ENCODE data around the gene PHF23.

PHF23 gene

GRCh38 chr17:7203391-7203790 lies 35.9 kb downstream of the PHF23 start:
- DNase-seq (ENCODE audit: low spot score) = no peak

GRCh38 chr17:7196651-7197401 lies 42.4 kb downstream of the PHF23 start:
- DNase-seq (ENCODE audit: low spot score) = no peak

GRCh38 chr17:7195971-7196370 lies 43.3 kb downstream of the PHF23 start:
- DNase-seq (ENCODE audit: low spot score) = no peak

DNA sequence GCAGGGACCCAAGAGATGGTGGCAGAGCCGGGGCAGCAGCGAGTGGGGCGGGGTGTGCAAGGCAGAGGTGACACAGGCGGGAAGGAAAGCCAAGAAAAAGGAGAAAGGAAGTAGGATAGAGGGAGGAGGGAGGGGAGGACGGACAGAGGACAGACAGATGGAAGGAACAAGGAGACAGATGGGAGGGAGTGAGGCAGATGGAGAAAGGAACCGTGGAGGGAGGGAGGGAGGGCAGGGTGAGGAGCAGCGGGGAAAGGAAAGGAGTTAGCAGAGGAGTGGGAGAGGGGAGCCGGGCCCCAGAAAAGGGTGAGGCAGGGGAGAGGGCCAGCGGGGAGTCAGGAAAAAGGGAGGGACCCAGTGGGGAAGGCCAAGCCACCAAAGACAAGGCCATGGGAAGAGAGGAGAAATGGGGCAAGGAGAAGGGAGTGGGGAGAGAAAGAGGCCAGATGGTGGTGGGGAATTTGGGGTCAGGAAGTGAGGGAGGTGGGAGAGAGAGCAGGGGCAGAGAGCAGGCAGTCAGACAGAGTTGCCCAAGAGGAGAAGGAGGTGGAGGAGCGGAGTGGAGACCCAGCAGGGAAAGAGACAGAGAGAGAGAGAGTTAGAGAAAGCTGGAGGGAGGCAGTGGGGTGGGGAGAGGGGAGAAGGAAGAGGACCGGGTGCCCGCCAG lies 46.9 kb downstream of the PHF23 start:
- DNase-seq (ENCODE audit: low spot score) = no peak

GRCh38 chr17:7191571-7192270 lies 47.5 kb downstream of the PHF23 start:
- DNase-seq (ENCODE audit: low spot score) = no peak

- no peak for DNase-seq (ENCODE audit: low spot score)
Measured at GRCh38 chr17:7191069-7191468, 48.2 kb downstream of the PHF23 start.

DNA sequence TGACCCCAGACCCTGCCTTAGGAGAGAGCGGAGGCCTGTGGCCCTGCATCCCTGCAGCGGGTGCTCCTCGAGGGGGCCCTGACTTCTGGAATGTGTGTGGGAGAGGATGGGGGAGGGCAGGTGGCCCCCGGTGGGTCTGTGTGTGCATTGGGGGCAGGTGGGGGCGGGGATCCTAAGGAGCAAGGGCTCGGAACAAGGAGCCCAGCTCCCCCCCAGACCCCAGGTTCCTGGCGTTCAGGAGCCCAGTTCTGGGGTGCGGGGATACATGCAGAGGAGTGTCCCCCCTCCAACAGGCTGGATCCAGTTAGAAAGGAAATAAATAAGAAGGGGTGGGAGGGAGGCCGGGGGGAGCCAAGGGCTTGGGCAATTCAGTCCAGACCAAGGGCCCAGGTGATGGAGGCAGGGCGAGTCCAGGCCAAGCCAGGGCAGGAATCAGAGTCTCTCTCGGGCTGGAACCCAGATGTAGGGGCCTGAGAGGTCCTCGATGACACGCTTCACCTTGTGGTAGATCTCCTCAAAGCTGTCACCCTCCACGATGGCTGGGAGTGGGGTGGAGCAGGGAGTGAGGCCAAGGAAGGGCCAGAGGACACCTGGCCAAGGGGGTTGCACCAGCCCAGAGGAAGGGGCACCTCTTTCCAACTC lies 48.9 kb downstream of the PHF23 start:
- no peak for DNase-seq (ENCODE audit: low spot score)

GRCh38 chr17:7186241-7186640 lies 53.0 kb downstream of the PHF23 start:
- no peak for DNase-seq (ENCODE audit: low spot score)
